Cardiac fibroblast (primary cell): Measurements from ENCODE around the gene GRIN2D.
"Not testable (repeated sequence)": the region's sequence is repeated elsewhere in the genome, so short reads cannot be mapped to it uniquely, and the experiment has no call there.

ENCODE experiments used
- DNase-seq, 2 donors: peaks; one replicate each; pipeline versions ENCODE4 v3.0.0 to v3.0.0-alpha.2; 2010; ENCODE audit warnings: low read depth in 2 of 2
- H3K4me3 ChIP-seq, 2 donors: replicated peaks in 1 of 2; 1 replicate in 1 of 2; 2 replicates in 1 of 2; pipeline ENCODE4 v1.5.1; 2011; ENCODE audit warnings: low read depth in 2 of 2, low read length in 2 of 2, mild to moderate bottlenecking in 2 of 2, moderate library complexity in 1 of 2
- TF ChIP-seq, protein P1 (sequence below): IDR thresholded peaks from one replicate; pipeline ENCODE4 v1.5.1; 2011; ENCODE audit warnings: low read depth, mild to moderate bottlenecking, low read length, inconsistent platforms

The GRIN2D gene

DNA sequence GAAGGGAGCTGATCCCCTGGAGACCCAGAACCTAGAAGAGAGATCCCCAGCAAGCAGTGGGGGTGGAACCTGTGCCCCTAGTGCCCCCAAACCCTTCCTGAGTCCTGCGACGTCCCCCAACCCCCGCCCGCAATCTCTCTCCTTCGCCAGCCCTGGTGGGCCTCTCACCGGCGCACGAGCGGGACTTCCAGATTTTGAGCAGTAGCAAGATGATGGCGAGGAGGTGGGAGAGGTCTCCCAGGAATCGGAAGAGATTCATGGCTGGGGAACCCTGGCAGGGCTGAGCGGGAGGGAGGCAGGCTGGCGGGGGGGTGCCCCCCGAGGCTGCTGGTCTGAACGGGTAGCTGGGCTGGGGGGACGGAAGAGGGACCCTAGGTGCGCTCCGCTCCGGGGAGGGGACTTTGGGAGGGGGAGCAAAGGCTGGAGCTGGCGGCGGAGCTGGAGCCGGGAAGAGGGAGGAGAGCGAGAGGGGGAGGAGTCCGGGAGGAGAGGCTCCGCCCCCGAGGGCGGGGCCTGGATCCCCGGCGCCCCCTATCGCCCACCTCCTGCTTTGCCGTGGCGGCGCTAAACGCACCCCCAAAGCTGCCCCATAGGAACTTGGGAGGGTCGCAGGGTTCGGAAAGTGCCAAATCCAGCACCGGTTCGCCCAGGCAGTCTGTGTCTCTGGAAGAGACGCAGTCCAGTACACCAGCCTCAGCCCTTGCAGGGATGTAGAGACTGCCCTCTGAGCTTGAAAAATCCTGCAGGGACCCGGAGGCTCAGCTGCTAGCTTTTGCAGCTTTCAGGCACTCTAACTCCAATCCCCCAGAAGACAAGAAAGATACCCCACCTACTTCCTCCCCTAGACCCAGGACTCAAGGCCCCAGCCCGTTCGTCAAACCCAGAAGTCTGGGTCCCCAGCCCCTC is 2.1 kb upstream of the GRIN2D start, which contains the start of gene KDELR1:
TSS of gene KDELR1 (minus strand) at position 452 of the 906 bp plus-strand sequence. CDS start at position 259, 193 bp downstream.
- TF ChIP-seq, protein P1, sequence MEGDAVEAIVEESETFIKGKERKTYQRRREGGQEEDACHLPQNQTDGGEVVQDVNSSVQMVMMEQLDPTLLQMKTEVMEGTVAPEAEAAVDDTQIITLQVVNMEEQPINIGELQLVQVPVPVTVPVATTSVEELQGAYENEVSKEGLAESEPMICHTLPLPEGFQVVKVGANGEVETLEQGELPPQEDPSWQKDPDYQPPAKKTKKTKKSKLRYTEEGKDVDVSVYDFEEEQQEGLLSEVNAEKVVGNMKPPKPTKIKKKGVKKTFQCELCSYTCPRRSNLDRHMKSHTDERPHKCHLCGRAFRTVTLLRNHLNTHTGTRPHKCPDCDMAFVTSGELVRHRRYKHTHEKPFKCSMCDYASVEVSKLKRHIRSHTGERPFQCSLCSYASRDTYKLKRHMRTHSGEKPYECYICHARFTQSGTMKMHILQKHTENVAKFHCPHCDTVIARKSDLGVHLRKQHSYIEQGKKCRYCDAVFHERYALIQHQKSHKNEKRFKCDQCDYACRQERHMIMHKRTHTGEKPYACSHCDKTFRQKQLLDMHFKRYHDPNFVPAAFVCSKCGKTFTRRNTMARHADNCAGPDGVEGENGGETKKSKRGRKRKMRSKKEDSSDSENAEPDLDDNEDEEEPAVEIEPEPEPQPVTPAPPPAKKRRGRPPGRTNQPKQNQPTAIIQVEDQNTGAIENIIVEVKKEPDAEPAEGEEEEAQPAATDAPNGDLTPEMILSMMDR, result peak; percentile 93
- H3K4me3 ChIP-seq, result peak within 1 kb of the TSS; percentile 96
- peak; percentile 77 to 83 for DNase-seq

DNA sequence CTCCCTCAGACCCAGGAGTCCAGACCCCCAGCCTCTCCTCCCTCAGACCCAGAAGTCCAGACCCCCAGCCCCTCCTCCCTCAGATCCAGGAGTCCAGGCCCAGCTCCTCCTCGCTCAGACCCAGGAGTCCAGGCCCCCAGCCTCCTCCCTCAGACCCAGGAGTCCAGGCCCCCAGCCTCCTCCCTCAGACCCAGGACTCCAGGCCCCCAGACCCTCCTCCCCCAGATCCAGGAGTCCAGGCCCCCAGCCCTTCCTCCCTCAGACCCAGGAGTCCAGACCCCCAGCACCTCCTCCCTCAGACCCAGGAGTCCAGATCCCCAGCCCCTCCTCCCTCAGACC is 1.5 kb upstream of the GRIN2D start:
- not testable (repeated sequence) for H3K4me3 ChIP-seq, DNase-seq

DNA sequence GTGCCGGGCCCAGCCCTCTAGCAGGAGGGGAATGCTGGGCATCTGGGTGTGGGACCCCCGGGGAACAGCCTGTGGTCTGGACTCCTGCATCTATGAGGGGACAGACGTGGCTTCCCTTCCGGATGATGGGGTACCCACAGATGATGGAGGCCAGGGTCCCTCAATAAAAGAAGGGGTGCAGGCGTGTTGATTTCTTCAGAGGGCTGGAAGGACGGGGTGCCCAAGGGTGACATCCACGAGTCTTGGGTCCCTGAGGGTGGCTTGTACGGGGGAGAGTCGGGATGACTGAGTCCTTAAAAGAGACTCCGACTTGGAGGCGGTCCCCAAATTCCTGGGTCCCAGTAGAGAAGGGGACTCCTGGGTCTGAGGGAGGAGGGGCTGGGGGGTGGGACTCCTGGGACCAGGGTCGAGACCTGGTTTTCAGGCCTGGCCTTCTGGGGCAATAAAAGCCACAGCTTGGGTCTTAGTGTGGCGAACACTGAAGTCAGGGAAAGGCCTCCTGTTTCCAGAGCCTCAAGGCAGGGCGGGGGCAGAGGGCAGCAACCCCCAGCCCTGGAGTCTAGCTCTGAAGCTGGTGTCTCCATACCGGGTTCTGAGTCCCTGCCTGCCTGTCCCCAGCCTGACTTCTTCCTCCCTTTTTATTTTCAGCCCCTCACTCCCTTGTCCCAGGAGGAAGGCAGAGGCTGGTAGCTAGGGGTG is 459 bp upstream of the GRIN2D start:
- peak overlapping the region in 1 of 2 donors; percentile 28 for H3K4me3 ChIP-seq
- TF ChIP-seq, protein P1, result no peak
- DNase-seq, result no peak

DNA sequence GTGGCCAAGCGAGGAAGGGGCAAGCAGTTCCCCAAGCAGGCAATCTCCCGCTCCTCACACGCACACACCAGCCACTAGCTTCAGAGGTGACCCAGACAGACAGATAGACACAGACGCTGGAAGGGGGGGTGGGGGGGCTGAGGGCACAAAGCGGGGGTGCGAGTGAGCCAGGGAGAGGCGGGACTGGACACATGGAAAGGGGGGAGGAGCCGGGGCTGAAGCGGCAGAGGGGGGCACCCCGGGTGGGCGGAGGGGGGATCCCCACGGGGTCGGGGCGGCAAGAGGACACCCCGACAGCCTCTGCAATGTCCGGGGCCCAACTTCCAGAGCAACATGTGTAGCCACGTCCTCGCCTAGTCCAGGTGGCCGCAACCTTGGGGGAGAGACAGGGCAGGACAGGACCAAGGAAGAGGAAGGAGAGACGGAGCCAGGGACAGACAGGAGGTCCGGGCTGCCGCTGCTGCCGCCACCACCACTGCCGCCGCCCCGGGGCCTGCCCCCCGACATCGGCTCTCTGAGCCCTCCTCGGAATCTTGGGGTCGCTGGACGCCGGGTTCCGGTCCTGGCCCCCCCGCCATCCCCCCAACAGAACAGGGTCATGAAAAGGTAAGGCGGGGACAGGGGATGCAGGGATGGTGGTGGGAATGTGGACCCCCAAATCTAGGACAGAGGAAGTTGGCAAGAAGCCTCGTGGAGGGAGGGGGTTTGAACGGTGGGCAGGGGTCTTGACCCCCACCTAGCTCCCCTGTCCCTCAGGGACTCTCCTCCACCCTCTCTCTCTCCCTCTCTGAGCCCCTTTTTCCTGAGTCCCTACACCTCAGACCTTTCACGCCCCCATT is 1.1 kb downstream of the GRIN2D start:
- DNase-seq, result no peak
- TF ChIP-seq, protein P1, result no peak
- H3K4me3 ChIP-seq, result no peak overlapping the region

DNA sequence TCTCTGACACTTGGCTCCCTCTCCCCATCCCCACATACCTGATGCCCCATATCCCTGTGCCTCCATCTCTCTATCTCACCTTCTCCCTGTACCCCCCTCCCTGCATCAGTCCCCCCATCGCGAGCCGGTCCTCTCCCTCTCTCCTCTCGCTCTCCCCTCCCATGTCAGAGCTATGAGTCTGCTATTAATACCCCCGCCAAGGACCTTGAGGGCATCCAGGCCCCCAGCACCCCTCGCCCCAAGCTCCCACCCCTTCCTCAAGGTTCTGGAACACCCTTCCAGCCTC is 1.6 kb downstream of the GRIN2D start:
- no peak overlapping the region for H3K4me3 ChIP-seq
- TF ChIP-seq, protein P1, result no peak
- no peak for DNase-seq

DNA sequence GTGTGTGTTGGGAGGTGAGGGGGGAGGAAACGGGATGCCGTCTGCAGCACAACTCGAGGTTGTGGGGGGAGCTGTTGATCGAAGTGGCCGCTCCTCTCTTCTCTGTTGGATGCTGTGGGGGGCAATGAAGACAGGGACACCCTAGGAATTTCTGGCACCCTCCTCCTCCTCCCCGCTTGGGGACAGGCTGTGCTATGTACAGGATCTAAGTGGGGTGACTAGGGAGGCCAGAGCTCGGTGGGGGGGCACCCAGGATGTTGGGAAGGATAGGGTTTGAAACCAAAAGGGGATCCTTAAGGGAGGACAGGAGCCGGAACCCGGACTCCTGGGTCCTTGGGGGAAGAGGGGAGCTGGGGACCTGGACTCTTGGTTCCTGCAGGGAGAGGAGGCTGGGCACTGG is 2.0 kb downstream of the GRIN2D start:
- TF ChIP-seq, protein P1, result no peak
- DNase-seq, result no peak
- no peak overlapping the region for H3K4me3 ChIP-seq
